Stimulated activated CD8-positive, alpha-beta memory T cell treated with anti-CD3 and anti-CD28 coated beads, Interleukin-15, amount 100 ng/mL, for 1 hour (primary cell): Measurements from ENCODE around the gene CARD19.
"Not testable (repeated sequence)": the region's sequence is repeated elsewhere in the genome, so short reads cannot be mapped to it uniquely, and the experiment has no call there.

ENCODE experiments used
- DNase-seq: peaks from one replicate; pipeline ENCODE4 v3.0.0-alpha.2; 2020; ENCODE audit warnings: low read depth

CARD19 gene

DNA sequence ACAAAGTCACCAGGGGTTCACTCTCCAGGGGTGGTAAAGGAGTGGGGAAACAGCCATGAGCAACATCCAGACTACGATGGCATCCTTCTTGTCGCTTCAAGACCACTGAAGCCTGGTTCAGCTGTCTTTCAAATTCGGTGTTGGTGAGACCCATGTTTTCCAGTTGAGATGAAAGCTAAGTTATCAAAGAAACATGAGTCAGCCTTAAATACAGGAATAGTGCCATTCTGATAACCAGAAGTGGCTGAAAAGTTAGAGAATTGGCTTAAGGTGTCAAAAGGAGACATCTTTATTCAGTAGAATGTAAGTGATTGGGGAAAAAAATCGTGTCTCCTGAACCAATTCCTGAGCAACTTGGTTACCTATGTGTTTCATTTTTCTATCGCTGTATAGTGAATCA is 7.0 kb upstream of the CARD19 start:
- no peak for DNase-seq

DNA sequence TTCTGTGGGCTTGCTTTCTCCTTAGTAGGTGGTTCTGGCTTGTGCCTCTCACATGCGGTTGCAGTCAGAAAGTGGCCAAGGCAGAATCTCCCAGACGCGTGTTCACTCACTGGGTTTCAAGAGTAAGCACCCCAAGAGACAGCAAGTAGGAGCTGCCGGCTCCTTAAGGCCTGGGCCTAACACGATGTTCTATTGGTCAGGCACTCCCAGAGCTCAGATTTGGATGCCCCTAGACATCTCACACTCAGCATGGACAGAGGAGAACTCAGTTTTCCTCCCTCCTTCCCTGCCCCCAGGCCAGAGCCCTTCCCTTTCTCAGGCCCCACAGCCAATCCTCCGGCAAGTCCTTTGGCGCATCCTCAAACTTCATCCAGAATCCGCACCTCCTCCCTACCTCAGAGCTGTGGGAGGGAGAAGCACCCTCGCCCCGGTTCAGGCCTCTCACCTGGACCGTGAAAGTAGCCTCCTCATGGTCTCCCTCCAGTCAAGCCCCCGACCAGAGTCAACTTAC is 6.5 kb upstream of the CARD19 start:
- DNase-seq: no peak

DNA sequence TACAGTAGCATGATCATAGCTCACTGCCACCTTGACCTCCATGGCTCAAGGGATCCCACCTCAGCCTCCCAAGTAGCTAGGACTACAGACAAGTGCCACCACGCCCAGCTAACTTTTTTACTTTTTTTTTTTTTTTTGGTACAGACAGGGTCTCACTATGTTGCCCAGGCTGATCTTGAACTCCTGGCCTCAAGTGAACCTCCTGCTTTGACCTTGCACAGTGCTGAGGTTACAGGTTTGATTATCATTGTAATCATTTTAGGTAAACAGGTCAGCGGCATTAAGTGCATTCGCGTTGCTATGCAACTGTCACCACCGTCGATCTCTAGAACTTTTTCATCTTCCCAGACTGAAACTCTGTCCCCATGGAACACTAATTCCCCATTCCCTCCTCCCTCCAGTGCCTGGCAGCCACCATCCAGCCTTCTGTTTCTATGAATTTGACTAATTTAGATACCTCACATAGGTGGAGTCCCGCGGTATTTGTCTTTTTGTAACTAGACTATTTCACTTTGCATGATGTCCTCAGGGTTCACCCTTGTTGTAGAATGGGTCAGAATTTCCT is 5.8 kb upstream of the CARD19 start:
- no peak for DNase-seq

DNA sequence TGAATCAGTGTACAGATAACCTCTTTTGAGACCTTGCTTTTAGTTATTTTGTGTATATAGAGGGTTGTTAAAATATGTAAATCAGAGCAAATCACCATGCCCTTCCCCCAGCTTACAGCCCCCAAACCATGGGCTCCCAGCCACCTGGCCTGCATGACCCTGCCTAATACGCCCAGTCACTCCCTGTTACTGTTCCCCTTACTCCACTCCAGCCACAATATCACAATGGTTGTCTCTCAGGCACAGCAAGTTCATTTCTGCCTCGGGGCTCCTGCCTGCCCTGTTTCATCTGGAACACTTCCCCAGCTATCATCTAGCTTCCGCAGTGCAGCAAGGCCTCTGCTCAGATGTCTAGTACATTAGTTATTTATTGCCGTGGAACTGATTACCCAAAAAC is 5.0 kb upstream of the CARD19 start:
- no peak for DNase-seq

DNA sequence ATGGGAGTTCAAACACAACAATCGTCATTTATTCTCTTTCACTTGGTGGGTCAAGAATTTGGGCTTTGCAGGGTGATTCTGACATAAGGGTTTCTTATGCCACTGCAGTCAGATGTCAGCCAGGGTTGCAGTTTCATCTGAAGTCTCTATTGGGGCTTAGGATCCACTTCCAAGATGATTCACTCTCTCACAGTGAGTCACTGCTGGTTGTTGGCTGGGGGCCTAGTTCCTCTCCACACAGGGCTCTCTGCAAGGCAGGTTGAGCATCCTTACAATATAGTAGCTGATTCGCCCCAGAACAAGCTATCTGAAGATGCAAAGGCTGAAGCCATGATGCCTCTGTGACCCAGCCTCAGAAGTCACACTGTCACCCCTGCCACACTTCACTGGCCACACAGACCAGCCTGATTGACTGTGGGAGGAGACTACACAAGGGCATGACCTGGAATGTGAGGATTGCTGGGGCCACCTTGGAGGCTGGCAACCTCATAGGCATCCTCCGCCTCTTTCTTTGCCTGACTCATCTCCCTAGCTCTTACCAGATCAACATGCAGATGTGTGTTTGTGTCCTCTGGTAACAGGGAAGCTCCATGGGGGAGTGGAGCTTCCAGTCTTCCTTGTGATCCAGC is 4.5 kb upstream of the CARD19 start:
- no peak for DNase-seq

DNA sequence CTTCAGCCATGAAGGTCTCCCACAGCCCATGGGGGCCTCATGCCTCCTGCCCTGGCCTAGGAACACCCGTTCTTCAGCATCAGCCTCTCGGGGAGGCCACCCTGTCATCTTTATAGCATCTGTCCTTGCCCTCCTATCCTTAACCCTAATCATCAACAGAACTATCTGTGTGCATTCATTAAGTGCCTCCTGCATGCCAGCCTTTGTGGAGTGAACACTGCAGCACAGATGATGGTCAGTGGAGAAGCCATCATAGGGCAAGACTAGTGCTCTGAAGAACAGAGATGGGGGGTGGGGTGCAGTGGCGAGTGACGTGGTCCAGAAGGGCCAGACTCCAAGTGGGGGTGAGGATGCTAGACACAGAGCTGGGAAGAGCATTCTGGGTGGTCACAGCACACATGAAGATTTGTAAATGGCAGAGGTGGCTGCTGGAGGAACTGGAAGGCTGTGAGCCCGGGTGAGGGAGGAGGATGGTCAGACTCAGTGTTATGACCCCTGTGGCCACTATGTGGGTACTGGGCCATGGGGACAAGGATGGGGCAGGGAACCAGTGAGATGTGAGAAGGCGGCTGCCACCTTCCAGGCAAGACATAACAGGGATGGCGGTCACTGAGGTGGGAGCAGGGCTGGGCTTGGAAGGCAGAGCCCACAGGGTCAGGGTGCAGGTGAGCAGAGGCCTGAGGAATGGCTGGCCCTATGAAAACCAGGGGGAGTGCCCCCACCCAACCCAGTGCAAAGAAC is 3.6 kb upstream of the CARD19 start:
- no peak for DNase-seq

DNA sequence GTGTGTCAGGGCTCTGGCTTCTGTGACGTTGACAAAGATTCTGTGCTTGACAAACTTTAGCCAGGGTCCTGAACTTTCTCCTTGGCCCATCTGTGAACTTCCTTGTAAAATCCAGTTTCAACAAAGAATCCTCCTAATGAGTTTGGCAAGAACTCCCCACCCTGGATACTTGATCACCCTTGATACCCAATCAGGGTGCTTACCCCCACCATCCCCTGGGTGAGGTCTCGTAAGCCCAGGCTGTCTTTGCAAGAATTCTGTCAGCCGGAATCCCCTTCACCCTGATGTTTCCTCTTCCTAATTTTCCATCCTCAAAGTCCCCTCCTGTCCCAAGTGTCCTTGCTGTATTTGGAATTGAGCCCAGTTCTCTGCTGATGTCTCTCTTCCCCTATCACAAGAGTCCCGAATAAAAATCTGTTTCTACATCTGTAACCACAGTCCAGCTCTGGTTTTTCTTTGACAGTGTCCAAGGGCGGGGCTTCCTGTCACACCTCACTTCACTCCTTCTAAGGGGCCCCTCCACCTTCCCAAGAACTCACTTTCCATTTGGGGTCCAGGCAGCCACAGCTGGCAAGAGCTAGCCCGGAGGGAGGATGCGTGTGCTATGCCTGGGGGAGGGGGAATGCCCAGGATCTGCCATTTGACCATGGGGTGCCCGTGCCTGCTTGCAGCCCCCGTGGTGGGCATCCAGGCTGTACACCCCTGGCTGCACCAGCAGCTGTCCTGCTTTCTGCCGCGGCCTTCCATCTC is 2.7 kb upstream of the CARD19 start:
- DNase-seq: no peak

DNA sequence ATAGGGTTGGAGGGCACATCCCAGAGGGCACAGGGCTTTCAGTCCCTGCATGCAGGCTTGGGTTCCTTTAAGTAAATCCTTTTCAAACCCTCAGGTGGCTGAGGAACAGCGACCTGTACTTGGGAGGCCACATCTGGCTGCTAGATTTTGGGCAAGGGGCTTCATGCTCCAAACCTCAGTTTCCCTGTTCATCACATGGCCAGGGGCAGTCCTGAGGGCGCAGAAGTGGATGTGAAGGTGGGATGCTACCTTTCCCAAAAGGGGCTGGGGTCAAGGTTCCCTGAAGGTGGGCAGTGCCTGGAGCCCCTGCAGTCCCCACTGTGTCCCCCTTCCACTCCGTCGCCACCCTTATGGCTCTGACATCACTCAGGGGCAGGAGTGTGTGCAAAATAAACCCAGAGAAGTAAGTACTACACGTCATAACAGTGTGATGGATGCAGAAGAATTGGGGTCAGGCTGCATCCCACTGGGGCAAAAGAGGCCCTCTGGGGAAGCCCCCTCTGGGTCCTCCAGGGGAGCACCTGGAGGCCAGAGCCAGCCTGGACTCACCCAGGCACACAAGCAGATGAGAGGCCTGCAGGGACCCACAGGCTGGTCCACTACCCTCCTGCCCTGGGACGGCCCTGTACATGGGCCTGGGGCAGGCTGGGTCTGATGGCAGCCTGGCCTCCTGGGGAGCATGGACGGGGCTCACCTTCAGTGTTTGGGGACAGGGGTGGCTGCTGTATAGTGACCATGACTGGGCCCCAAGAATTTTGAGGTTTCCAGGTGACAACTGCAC is 1.9 kb upstream of the CARD19 start:
- no peak for DNase-seq

DNA sequence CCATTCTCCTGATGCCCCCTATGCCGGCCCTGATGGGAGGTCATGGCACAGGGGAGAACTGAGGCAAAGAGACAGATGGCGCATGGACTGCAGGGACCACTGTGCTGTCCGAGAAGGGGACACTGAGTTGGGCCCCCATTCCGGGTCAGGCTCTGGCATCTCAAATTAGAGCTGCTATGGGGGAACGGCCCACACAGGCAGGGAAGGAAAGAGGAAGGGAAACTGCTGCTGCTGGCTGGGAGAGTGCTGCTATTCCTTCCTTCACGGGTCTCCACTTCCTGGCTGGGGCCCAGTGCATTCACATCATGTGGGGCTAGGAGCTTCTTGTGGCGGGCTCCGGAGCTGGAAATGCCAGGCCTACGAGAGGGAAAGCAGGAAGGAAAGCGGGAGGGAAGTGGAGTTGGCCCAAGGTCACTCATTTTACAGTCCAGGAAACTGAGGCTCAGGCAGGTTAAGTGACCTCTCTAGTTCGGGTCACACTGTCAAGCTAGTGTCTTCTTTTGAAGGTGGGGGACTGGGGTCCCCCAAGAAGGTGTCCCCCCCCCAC is 1.3 kb upstream of the CARD19 start:
- DNase-seq: no peak

DNA sequence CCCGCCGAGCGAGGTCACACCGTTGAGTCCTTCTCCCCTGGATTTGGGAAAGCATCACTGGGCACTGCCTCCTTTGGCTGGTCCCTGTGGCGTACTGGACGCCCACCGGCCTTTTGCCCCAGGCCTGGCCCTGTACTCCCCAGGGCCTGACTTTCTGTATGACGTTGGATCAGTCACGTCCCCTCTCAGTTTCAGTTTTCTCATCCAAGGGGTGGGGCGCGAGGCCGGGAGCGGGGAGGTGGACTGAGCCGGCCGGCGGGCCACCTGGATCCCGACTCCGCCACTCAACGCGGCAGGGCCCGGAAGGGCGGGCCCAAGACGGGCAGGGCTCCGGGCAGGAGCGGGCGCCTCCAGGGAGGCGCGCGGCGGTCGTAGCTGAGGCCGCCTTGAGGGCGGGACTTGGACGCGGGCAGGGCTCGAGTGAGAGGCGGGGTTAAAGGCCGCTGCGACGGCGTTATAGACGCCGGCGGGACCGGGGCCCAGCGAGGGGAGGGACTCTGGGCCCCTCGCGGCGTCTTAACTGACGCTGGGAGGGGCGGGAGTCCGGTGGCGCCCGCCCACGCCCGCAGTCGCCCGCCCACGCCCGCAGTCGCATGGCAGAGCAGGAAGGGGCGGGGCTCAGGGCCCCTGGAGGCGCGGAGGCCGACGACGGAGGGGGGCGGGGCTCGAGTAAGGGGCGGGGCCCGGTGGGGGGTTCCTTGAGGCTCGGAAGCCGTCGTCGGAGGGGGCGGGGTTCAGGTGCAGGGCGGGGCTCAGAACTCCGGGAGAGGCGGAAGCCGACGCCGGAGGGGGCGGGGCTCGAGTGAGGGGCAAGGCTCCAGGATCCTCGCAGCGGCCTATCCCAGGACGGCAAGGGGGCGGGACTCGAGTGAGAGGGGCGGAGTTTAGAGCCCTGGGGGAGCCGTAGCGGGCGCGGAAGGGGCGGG is 549 bp upstream of the CARD19 start:
- peak; percentile 100 for DNase-seq

DNA sequence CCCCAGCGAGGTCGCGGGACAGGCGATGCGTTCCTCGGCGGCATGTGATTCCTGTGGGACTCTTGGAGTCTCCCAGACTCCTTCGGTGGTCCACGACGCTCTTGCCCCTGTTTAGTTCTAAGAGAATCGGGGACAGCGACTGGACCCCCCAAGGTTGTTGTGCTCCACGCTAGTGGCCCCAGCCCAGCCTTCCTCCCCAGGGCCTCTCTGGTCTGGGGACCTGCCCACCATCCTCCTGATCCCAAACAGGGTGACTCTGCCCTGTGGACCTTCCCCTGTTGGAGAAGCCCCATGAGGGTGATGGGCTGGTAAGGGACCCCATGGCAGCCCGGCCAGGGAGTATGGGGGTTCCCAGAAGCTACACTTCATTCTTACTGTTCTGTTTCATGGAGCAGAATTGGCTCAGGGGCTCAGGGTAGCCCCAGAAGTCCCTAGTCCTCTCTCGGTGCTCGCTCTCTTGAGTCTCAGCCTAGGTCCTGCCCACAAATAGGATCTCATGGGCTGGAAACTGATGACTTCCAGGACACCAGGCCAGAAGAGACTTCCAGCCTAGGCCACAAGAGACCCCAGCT is 880 bp downstream of the CARD19 start:
- DNase-seq: no peak

DNA sequence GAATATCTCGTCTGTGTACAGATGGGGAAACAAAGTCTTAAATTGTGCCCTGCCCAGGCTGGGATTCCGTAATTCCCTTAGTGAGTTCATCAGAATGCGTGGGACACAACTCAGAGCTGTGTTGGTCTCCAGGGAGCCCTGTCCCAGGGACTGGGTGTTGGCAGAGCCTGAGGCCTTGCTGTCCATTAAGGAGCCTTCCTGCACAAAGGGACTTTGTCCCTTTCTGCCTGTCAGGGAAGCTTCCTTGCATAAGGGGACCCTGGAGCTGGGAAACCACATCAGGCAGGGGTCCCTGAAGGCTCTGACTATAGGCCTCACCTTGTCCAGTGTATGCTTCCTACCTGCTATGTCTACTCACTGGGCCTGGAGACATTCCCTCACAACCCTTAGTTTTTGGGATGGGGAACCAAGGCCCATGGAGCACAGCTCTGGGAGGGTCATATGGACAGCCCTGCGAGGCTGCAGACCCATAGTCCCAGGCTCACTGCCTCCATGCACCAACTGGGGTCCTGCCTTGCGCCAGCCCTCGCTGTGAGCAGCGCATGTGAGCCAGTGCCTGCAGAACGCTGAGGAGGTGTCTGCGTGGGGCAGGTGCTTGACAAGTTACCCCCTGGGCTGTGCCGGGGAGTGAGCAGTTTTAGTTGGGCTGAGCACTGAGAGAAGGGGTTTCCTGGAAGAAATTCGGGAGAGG is 1.6 kb downstream of the CARD19 start:
- DNase-seq: no peak

DNA sequence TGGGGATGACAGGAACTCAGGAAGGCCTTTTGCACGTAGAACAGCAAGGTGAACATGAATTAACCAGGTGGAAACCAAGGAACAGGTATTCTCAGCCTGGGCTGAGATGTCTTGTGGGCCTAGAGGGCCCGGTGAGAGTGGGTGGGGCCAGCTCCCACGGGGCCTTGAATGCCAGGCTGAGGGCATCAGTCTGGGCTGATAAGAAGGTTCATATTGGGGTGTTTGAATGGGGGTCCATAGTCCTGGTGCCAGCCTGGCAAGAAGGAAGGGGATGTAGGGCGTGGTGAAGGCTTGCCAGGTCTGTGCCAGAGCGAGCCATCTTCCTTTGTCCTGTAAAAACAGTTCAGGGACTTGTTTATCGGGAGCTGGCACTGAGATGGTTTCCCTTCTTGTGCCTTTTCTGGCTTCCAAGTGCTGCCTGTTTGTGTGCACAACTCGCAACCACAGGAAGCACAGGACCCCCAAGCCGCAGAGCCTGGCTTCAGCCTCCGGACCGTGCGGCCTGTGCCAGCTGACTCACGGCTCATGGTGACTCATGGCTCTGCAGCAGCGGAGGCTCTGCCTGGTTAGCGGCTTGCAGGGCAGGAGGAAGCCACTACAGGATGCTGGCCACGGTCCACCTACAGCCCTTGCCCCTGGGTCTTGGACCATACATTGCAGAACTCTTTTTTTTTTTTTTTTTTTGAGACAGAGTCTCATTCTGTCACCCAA is 2.4 kb downstream of the CARD19 start:
- DNase-seq: peak; percentile 27

DNA sequence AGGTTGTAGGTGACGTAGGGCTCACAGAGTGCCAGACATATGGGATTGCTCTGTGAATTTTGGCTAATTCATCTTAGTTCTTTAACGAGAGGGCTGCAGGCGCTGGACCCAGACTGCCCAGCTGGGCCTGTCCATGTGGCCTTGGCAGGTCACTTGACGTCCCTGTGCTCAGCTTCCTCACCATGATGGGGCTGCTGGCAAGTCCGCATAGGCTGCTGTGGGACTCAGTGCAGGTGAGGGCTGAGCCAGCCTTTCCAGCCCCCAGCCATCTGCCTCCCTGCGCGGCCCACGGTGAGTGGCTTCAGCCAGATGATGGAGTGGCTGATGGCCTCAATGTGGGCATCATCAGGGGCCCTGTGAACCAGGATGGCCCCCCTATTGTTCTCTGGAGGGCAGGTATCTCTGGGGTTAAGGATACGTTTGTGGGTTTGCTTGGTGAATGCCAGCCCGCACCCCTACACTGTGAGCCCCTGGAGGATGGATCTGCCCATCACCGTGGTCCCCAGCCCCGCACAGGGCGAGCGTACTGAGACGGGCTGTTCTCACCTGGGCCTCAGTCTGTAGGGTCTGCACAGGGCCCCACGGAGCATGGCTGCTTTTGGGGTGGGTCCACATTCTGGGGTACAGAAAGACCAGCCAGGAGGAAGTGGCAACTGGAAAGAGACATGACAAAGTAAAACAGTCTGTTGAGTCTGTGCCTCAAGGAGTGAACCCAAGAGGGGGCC is 3.7 kb downstream of the CARD19 start:
- DNase-seq: no peak

DNA sequence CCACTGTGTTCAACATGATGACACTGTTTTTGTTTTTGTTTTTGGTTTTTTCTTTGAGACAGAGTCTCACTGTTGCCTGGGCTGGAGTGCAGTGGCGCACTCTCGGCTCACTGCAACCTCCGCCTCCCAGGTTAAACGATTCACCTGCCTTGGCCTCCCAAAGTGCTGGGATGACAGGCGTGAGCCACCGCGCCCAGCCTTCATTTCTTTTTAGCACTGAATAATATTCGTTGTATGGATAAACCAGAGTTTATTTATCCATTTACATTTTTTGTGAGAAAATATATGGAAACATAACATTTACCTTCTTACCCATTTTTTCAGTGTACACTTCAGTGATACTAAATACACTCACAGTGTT is 4.2 kb downstream of the CARD19 start:
- DNase-seq: no peak

DNA sequence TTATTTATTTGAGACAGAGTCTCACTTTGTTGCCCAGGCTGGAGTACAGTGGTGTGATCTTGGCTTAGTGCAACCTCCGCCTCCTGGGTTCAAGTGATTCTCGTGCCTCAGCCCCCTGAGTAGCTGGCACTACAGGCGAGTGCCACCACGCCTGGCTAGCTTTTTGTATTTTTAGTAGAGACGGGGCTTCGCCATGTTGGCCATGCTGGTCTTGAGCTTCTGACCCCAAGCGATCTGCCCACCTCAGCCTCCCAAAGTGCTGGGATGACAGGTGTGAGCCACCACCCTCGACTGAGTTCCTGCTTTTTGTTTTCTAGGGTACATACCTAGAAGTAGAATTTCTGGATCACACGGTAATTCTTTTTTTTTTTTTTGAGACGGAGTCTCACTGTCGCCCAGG is 5.1 kb downstream of the CARD19 start:
- not testable (repeated sequence) for DNase-seq

DNA sequence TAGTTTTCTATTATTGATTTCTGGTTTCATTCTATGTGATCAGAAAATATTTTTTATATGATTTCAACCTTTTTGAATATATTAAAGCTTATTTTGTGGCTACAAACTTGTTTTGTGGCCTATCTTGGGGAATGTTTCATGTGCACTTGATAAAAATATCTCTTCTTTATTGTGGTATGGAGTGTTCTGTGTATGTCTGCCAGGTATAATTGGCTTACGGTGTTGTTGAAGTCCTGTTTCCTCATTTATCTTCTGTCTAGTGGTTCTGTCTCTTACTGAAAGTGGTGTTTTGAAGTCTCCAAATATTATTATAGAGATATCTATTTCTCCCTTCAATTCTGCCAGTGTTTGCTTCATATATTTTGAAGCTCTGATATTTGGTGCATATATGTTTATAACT is 9.6 kb downstream of the CARD19 start:
- no peak for DNase-seq

DNA sequence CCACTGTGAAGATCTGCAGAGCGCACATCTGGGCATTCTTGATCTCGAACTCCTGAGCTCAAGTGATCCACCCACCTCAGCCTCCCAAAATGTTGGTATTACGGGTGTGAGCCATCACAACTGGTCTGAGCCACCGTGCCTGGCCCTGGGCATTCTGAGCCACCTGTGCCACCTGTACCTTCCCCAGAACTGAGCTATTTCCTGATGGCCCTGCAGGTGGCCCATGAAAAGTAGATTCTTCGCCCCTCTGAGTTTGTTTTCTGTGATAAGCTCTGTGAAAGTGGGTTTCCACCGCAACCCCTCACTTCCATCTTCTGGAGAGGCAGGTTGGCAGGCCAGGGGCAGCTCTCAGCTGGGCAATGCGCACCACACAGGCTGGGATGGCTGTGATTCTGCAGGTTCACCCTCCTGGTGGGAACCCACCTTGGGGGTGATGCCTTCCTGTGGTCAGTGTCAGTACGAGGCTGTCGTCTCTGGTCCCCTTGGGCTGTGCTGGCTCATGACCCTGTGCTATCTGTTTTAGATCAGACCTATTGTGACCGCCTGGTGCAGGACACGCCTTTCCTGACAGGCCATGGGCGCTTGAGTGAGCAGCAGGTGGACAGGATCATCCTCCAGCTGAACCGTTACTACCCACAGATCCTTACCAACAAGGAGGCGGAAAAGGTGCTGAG is 11.3 kb downstream of the CARD19 start:
- DNase-seq: no peak
